Measurements from ENCODE around the gene FCHSD2. TPM values are rescaled to one million over a fixed set of nuclear protein-coding genes. Genes with fewer than 3 reads are reported as not detected.

FCHSD2 gene
- total RNA-seq, 1 donor = 34.0 TPM

DNA sequence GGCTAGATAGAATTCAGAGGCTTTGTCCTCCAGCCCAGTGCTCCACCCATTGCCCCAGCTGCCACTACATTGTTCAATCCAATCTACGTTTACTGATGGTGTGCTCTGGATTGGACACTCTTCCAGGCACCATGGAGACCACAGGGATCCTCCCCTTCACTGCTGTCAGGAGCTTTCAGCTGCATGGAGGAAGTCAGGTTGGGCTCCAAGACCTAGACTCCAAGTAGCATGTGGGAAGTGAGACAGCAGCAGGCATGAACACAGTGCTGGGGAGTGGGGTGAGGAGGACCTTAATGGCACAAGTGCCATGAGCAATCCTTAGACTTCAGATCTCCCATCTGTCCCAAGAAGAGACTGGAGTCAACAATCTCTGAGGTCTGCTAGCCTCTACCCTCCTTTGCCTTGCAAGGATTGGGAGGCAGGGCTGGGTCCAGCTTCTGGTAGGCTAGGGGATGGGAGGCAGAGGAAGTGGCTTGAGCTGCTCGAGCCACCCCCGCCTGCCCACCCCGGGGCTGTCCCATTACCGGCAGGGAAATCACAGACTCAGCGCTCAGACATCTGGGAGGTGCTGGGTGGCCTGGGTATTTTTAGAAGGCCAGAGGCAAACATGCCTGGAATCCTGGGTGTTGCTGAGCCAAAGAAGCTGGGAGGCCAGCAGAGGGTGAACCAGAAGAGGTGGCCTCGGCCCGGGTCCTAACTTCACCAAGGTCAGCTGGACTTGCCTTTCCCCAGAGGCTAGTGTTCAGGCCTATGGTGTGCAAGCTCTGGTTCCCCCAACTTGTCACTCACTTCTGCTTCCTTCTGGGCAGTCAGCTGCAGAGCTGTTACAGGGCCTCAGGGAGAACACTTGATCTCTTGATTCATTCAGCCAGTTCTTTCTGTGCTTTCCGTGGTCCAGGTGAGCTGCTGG is 15.2 kb upstream of the FCHSD2 start:
- H3K4me2 ChIP-seq (ENCODE audit: insufficient read depth, low read length) = peak overlapping the region; percentile 58
- H4K20me1 ChIP-seq (ENCODE audit: insufficient read depth, low read length) = no peaks in the 10 kb centered on the region
- no peaks in the 10 kb centered on the region for H3K79me2 ChIP-seq (ENCODE audit: insufficient read depth, low read length)
- H3K27me3 ChIP-seq (ENCODE audit: insufficient read depth, low read length) = no peaks in the 10 kb centered on the region
- H3K4me1 ChIP-seq (ENCODE audit: insufficient read depth, low read length) = peaks cover 37% of the 10 kb centered on the region
- peak overlapping the region; percentile 10 for H3K4me3 ChIP-seq (ENCODE audit: insufficient read depth, low read length)
- no peaks in the 10 kb centered on the region for H3K9me3 ChIP-seq (ENCODE audit: low read depth, low read length)
- no peaks in the 10 kb centered on the region for H3K36me3 ChIP-seq (ENCODE audit: insufficient read depth, low read length)
- H3K27ac ChIP-seq (ENCODE audit: low read depth, low read length) = peak overlapping the region; percentile 68
- DNase-seq (ENCODE audit: insufficient read length, low spot score, missing footprints) = peak; percentile 92
- TF ChIP-seq, protein P1, sequence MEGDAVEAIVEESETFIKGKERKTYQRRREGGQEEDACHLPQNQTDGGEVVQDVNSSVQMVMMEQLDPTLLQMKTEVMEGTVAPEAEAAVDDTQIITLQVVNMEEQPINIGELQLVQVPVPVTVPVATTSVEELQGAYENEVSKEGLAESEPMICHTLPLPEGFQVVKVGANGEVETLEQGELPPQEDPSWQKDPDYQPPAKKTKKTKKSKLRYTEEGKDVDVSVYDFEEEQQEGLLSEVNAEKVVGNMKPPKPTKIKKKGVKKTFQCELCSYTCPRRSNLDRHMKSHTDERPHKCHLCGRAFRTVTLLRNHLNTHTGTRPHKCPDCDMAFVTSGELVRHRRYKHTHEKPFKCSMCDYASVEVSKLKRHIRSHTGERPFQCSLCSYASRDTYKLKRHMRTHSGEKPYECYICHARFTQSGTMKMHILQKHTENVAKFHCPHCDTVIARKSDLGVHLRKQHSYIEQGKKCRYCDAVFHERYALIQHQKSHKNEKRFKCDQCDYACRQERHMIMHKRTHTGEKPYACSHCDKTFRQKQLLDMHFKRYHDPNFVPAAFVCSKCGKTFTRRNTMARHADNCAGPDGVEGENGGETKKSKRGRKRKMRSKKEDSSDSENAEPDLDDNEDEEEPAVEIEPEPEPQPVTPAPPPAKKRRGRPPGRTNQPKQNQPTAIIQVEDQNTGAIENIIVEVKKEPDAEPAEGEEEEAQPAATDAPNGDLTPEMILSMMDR (IDR thresholded peaks at IDR 0.05; ENCODE audit: extremely low read depth, low read depth, low read length) = no peak
- peak overlapping the region; percentile 33 for H2AFZ ChIP-seq (ENCODE audit: low read length)

DNA sequence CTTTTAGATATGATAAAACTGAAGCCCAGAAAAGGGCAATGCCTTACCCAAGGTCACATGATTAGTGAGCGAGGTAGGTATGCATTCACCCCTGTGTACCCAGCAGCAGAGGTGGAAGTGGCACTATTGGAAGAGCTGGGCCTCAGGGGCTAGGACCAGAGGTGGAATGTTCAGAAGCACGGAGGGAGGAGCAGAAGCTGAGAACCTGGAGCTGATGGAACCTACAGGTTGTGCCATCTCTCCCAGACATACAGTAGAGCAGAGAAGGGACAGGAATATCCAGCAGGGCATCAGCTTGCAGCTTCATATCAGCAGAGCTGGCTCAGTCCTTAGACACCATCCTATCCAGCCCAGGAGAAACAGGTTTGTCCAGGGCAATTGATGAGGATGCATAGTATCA is 14.6 kb upstream of the FCHSD2 start:
- H4K20me1 ChIP-seq (ENCODE audit: insufficient read depth, low read length) = no peaks in the 10 kb centered on the region
- no peaks in the 10 kb centered on the region for H3K27me3 ChIP-seq (ENCODE audit: insufficient read depth, low read length)
- H3K4me2 ChIP-seq (ENCODE audit: insufficient read depth, low read length) = peak overlapping the region; percentile 18
- TF ChIP-seq, protein P1 (IDR thresholded peaks at IDR 0.05; ENCODE audit: extremely low read depth, low read depth, low read length) = no peak
- H3K36me3 ChIP-seq (ENCODE audit: insufficient read depth, low read length) = no peaks in the 10 kb centered on the region
- H3K4me3 ChIP-seq (ENCODE audit: insufficient read depth, low read length) = no peak overlapping the region
- H2AFZ ChIP-seq (ENCODE audit: low read length) = no peak overlapping the region
- DNase-seq (ENCODE audit: insufficient read length, low spot score, missing footprints) = no peak
- no peaks in the 10 kb centered on the region for H3K79me2 ChIP-seq (ENCODE audit: insufficient read depth, low read length)
- H3K27ac ChIP-seq (ENCODE audit: low read depth, low read length) = peak overlapping the region; percentile 68
- peaks cover 37% of the 10 kb centered on the region for H3K4me1 ChIP-seq (ENCODE audit: insufficient read depth, low read length)
- H3K9me3 ChIP-seq (ENCODE audit: low read depth, low read length) = no peaks in the 10 kb centered on the region

DNA sequence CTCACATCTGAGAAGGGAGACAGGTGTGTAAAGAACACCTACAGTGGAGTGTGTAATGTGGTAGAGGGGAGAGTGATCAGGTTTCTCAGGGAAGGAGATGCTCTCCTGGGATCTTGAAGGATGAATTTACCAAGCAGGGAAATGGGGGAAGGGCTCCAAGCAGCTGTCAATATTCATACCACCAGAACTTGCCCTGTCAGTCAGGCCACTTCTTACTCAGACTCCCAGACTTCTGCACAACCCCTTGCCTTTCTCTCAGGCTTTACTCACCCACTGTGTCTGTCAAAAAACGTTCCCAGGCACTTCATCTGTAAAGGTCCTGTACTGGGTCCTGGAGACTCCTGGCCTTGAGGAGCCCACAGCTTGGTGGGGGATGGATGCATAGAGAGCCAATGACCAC is 14.0 kb upstream of the FCHSD2 start:
- H3K4me2 ChIP-seq (ENCODE audit: insufficient read depth, low read length) = no peak overlapping the region
- H3K4me3 ChIP-seq (ENCODE audit: insufficient read depth, low read length) = no peak overlapping the region
- H3K4me1 ChIP-seq (ENCODE audit: insufficient read depth, low read length) = peaks cover 37% of the 10 kb centered on the region
- no peaks in the 10 kb centered on the region for H3K9me3 ChIP-seq (ENCODE audit: low read depth, low read length)
- H3K36me3 ChIP-seq (ENCODE audit: insufficient read depth, low read length) = no peaks in the 10 kb centered on the region
- H4K20me1 ChIP-seq (ENCODE audit: insufficient read depth, low read length) = no peaks in the 10 kb centered on the region
- peak; percentile 34 for DNase-seq (ENCODE audit: insufficient read length, low spot score, missing footprints)
- no peaks in the 10 kb centered on the region for H3K27me3 ChIP-seq (ENCODE audit: insufficient read depth, low read length)
- H3K79me2 ChIP-seq (ENCODE audit: insufficient read depth, low read length) = no peaks in the 10 kb centered on the region
- no peak overlapping the region for H2AFZ ChIP-seq (ENCODE audit: low read length)
- TF ChIP-seq, protein P1 (IDR thresholded peaks at IDR 0.05; ENCODE audit: extremely low read depth, low read depth, low read length) = no peak
- H3K27ac ChIP-seq (ENCODE audit: low read depth, low read length) = no peak overlapping the region

DNA sequence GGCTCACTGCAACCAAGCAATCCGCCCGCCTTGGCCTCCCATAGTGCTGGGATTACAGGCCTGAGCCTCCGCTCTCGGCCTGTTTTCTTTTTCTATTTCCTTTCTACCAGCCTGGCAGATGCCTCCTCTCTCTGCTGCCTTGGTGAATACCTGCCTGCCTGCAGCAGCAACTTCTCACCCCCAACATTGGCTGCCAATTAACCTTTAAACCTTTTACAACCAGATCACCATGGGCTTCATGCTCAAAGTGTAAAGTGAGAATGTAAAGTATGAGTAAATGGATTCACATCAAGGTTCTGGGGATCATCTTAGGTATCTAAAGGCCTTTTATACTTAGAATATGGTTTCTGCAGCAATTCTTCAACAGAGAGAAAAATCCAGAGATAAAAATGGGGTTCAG is 13.0 kb upstream of the FCHSD2 start:
- H3K27ac ChIP-seq (ENCODE audit: low read depth, low read length) = no peak overlapping the region
- H3K4me1 ChIP-seq (ENCODE audit: insufficient read depth, low read length) = peaks cover 36% of the 10 kb centered on the region
- no peaks in the 10 kb centered on the region for H3K36me3 ChIP-seq (ENCODE audit: insufficient read depth, low read length)
- H3K79me2 ChIP-seq (ENCODE audit: insufficient read depth, low read length) = no peaks in the 10 kb centered on the region
- TF ChIP-seq, protein P1 (IDR thresholded peaks at IDR 0.05; ENCODE audit: extremely low read depth, low read depth, low read length) = no peak
- no peaks in the 10 kb centered on the region for H3K9me3 ChIP-seq (ENCODE audit: low read depth, low read length)
- DNase-seq (ENCODE audit: insufficient read length, low spot score, missing footprints) = no peak
- no peak overlapping the region for H3K4me3 ChIP-seq (ENCODE audit: insufficient read depth, low read length)
- H2AFZ ChIP-seq (ENCODE audit: low read length) = no peak overlapping the region
- no peak overlapping the region for H3K4me2 ChIP-seq (ENCODE audit: insufficient read depth, low read length)
- H4K20me1 ChIP-seq (ENCODE audit: insufficient read depth, low read length) = no peaks in the 10 kb centered on the region
- H3K27me3 ChIP-seq (ENCODE audit: insufficient read depth, low read length) = no peaks in the 10 kb centered on the region
